RPMI8226 (cell line): Measurements from ENCODE around the gene EXD3.

Experiments
- DNase-seq: peaks from one replicate; pipeline ENCODE4 v3.0.0-alpha.2; 2015

The EXD3 gene

GRCh38 chr9:137446851-137447471, 24.0 kb upstream of the EXD3 start:
- DNase-seq: no peak

- DNase-seq: no peak
Observed at GRCh38 chr9:137445930-137446431, 23.0 kb upstream of the EXD3 start.

GRCh38 chr9:137445275-137445807, 22.4 kb upstream of the EXD3 start:
- DNase-seq: peak; percentile 92

- no peak for DNase-seq
Observed at GRCh38 chr9:137444106-137444790, 21.3 kb upstream of the EXD3 start.

GRCh38 chr9:137441935-137442321, 19.0 kb upstream of the EXD3 start:
- peak; percentile 51 for DNase-seq

GRCh38 chr9:137441289-137441934, 18.4 kb upstream of the EXD3 start, which contains the start of gene ENTPD8:
ENTPD8 (minus strand) TSS chr9:137441357; CDS start chr9:137438285, 3,072 bp downstream.
- peak; percentile 98 for DNase-seq

GRCh38 chr9:137439158-137439714, 16.3 kb upstream of the EXD3 start:
- no peak for DNase-seq

- no peak for DNase-seq
Observed at GRCh38 chr9:137438591-137439157, 15.7 kb upstream of the EXD3 start.

GRCh38 chr9:137437691-137438590, 15.0 kb upstream of the EXD3 start:
- no peak for DNase-seq

- DNase-seq: no peak
Observed at GRCh38 chr9:137436761-137437600, 14.0 kb upstream of the EXD3 start.

- DNase-seq: peak; percentile 93
Observed at GRCh38 chr9:137435980-137436760, 13.2 kb upstream of the EXD3 start.

- no peak for DNase-seq
Observed at GRCh38 chr9:137435381-137435891, 12.5 kb upstream of the EXD3 start.

GRCh38 chr9:137434498-137435380, 11.8 kb upstream of the EXD3 start:
- no peak for DNase-seq

GRCh38 chr9:137433916-137434431, 11.0 kb upstream of the EXD3 start:
- DNase-seq: no peak

- no peak for DNase-seq
Observed at GRCh38 chr9:137433349-137433915, 10.5 kb upstream of the EXD3 start.

- DNase-seq: no peak
Observed at GRCh38 chr9:137432687-137433348, 9.9 kb upstream of the EXD3 start.

- DNase-seq: no peak
Observed at GRCh38 chr9:137431416-137431931, 8.5 kb upstream of the EXD3 start.
